ENCODE measurements around the gene SLC22A5. TPM values are rescaled to one million over a fixed set of nuclear protein-coding genes. Genes with fewer than 3 reads are reported as not detected.
A peak's percentile ranks its signal among the peaks of the same experiment; 100 is the strongest.

The SLC22A5 gene
- total and polyA plus RNA-seq, 12 donors: 10.3 to 36.8 (median 13.8) TPM

GRCh38 chr5:132405646-132406045, 36.1 kb downstream of the SLC22A5 start:
- Histone ChIP-seq H3K27me3 (no peaks in the 10 kb centered on the region), H3K27ac (no peak overlapping the region), H3K36me3 (no peaks in the 10 kb centered on the region), H3K4me3 (no peak overlapping the region), H3K9me3 (no peaks in the 10 kb centered on the region), H3K4me1 (peaks cover 0 to 31% (median 26%) of the 10 kb centered on the region in 9 donors)
- TF ChIP-seq CTCF (IDR thresholded peaks at IDR 0.05): no peak
- intact Hi-C loops (cut with DNase I): loop anchor here in 1 of 10 donors (2.0 kb wide), 1 partner anchor 15 kb away; no protein-coding TSS in a partner anchor
- DNase-seq (no peak), ATAC-seq (no peak)
- WGBS, 2 donors: 71 to 83% methylated on average over 1 of the region's 1 CpG

- Histone ChIP-seq H3K4me1 (peaks cover 0 to 32% (median 27%) of the 10 kb centered on the region in 9 donors), H3K36me3 (no peaks in the 10 kb centered on the region), H3K4me3 (no peak overlapping the region), H3K27ac (peak overlapping the region in 1 of 10 donors; percentile 0), H3K27me3 (no peaks in the 10 kb centered on the region), H3K9me3 (no peaks in the 10 kb centered on the region)
- 87 to 89% methylated on average over 4 of the region's 4 CpGs for WGBS, 2 donors
- no peak for DNase-seq
- TF ChIP-seq CTCF (IDR thresholded peaks at IDR 0.05): no peak
- intact Hi-C loops (cut with DNase I): no loop called here
- no peak for ATAC-seq
Measured at GRCh38 chr5:132406144-132406783, 36.8 kb downstream of the SLC22A5 start.

- no peak for ATAC-seq
- H3K4me1 ChIP-seq: peaks cover 0 to 49% (median 44%) of the 10 kb centered on the region in 9 donors
- H3K27me3 ChIP-seq: no peaks in the 10 kb centered on the region
- no peaks in the 10 kb centered on the region for H3K36me3 ChIP-seq
- H3K4me3 ChIP-seq: no peak overlapping the region
- peak overlapping the region in 2 of 10 donors; percentile 99 for H3K27ac ChIP-seq
- no peaks in the 10 kb centered on the region for H3K9me3 ChIP-seq
- no peak for TF ChIP-seq CTCF (IDR thresholded peaks at IDR 0.05)
- 78 to 90% methylated on average over 3 of the region's 3 CpGs for WGBS, 2 donors
- DNase-seq: no peak
- intact Hi-C loops (cut with DNase I): no loop called here
Measured at GRCh38 chr5:132407970-132408369, 38.5 kb downstream of the SLC22A5 start.

- WGBS, 2 donors: 75 to 85% methylated on average over 6 of the region's 6 CpGs
- peaks cover 0 to 2% (median 0%) of the 10 kb centered on the region in 11 donors for H3K9me3 ChIP-seq
- H3K27me3 ChIP-seq: no peaks in the 10 kb centered on the region
- H3K36me3 ChIP-seq: no peaks in the 10 kb centered on the region
- no peak for DNase-seq
- intact Hi-C loops (cut with DNase I): no loop called here
- H3K4me1 ChIP-seq: peaks cover 0 to 54% (median 48%) of the 10 kb centered on the region in 9 donors
- H3K4me3 ChIP-seq: no peak overlapping the region
- no peak for TF ChIP-seq CTCF (IDR thresholded peaks at IDR 0.05)
- H3K27ac ChIP-seq: peak overlapping the region in 5 of 10 donors; percentile 97 to 100 (median 99)
- ATAC-seq: no peak
Measured at GRCh38 chr5:132408456-132408855, 38.9 kb downstream of the SLC22A5 start.

All from heart right ventricle (tissue), 16 donors.